ENCODE results near the gene TNNI2.

DNA sequence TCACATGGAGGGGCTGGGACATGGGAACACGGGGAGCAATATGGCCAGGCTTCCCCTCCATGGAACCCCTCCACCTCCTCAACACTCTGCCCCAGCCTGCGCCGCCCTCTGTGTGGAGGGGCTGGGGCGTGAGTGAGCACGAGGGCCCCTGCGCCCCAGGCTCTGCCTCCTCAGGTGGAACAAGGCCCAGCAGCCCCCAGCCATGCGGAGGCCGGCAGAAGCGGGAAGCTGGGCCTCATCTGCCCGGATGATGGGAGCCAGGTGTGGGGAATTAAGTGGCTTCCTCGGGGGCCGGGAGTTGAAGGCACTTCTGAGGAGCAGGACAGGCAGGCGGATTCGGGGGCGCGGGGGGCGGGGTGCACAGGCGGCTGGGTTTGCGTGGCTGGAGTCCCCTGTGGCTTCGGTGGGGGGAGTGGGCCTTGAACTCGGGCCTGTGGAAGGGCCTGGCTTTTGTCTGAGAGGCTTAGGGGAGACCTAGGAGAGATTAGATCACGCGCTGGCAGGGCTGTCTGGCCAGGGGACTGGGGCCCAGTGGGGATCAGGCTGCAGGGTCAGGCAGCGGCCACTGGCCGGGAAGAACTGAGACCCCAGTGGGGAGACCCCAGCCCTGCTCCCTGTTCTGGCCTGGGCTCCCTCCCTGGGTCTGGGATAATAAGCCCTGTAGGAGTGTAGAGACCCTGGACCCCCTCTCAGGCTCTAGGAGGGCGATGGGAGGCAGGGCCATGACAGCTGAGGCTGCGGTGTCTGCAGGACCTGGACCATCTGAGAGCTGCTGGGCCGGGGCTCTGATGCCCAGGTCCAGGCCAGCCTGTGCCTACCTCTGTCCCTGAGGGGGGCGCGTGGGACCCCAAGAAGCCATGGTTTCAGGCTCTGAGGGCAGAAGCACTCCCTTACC lies 39.6 kb downstream of the TNNI2 start:
- no peak for TF ChIP-seq POLR2A (IDR thresholded peaks at IDR 0.05)
- TF ChIP-seq, protein P1, sequence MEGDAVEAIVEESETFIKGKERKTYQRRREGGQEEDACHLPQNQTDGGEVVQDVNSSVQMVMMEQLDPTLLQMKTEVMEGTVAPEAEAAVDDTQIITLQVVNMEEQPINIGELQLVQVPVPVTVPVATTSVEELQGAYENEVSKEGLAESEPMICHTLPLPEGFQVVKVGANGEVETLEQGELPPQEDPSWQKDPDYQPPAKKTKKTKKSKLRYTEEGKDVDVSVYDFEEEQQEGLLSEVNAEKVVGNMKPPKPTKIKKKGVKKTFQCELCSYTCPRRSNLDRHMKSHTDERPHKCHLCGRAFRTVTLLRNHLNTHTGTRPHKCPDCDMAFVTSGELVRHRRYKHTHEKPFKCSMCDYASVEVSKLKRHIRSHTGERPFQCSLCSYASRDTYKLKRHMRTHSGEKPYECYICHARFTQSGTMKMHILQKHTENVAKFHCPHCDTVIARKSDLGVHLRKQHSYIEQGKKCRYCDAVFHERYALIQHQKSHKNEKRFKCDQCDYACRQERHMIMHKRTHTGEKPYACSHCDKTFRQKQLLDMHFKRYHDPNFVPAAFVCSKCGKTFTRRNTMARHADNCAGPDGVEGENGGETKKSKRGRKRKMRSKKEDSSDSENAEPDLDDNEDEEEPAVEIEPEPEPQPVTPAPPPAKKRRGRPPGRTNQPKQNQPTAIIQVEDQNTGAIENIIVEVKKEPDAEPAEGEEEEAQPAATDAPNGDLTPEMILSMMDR (IDR thresholded peaks at IDR 0.05 in 8 of 11, conservative IDR thresholded peaks at IDR 0.05 in 3 of 11): no peak
- TF ChIP-seq POLR2AphosphoS5 (IDR thresholded peaks at IDR 0.05): peak in 1 of 3 donors; percentile 40

Measured in spleen (tissue), 7 donors.